CD4-positive, CD25-positive, alpha-beta regulatory T cell (primary cell): ENCODE data around the gene CLEC20A. TPM values are rescaled to one million over a fixed set of nuclear protein-coding genes. Genes with fewer than 3 reads are reported as not detected.
"Not testable (repeated sequence)": the region's sequence is repeated elsewhere in the genome, so short reads cannot be mapped to it uniquely, and the experiment has no call there.

Source experiments
- ATAC-seq, 2 donors: fragments of 150-1000 bp; cut with Tn5 transposase; one replicate each; pipeline ENCODE4 v1.10.0; 2021; ENCODE audit warnings: low read depth in 2 of 2, moderate number of reproducible peaks in 2 of 2, moderate library complexity in 1 of 2
- DNase-seq, 3 donors: peaks; one replicate each; pipeline versions ENCODE4 v3.0.0 to v3.0.0-alpha.2; 2012 to 2022; ENCODE audit warnings: mixed read lengths in 1 of 3
- H3K27ac ChIP-seq: one replicate; pipeline ENCODE4 v1.7.0; 2013; ENCODE audit warnings: mild to moderate bottlenecking, low read length; ENCODE audit not compliant: insufficient read depth, poor library complexity, severe bottlenecking
- H3K27me3 ChIP-seq: one replicate; pipeline ENCODE4 v1.7.0; 2013; ENCODE audit warnings: low read length; ENCODE audit not compliant: control insufficient read depth, insufficient read depth
- H3K36me3 ChIP-seq: one replicate; pipeline ENCODE4 v1.7.0; 2013; ENCODE audit warnings: mild to moderate bottlenecking, low read length, moderate library complexity; ENCODE audit not compliant: control insufficient read depth, insufficient read depth
- H3K4me1 ChIP-seq: 2 replicates; pipeline ENCODE4 v1.7.0; 2013; ENCODE audit warnings: mild to moderate bottlenecking, low read length; ENCODE audit not compliant: insufficient read depth, control insufficient read depth, poor library complexity, severe bottlenecking
- H3K4me3 ChIP-seq: one replicate; pipeline ENCODE4 v1.7.0; 2013; ENCODE audit warnings: low read depth, mild to moderate bottlenecking, low read length, moderate library complexity
- H3K9me3 ChIP-seq, 2 experiments: 1 replicate in 1 of 2; 2 replicates in 1 of 2; pipeline ENCODE4 v1.7.0; 2013; ENCODE audit warnings: low read length in 2 of 2, mild to moderate bottlenecking in 1 of 2, moderate library complexity in 1 of 2; ENCODE audit not compliant: control insufficient read depth in 2 of 2
- H3K27ac Mint-ChIP-seq, 3 donors: one replicate each; pipeline ENCODE4 v1.8.0; 2020 to 2022; ENCODE audit warnings: mild to moderate bottlenecking in 3 of 3, mixed read lengths in 3 of 3, moderate library complexity in 2 of 3
- H3K27me3 Mint-ChIP-seq: one replicate; pipeline ENCODE4 v1.8.0; 2022; ENCODE audit warnings: mild to moderate bottlenecking, mixed read lengths
- H3K36me3 Mint-ChIP-seq: one replicate; pipeline ENCODE4 v1.8.0; 2020; ENCODE audit warnings: mixed read lengths
- H3K4me1 Mint-ChIP-seq, 4 donors: one replicate each; pipeline ENCODE4 v1.8.0; 2020 to 2022; ENCODE audit warnings: mixed read lengths in 4 of 4, mild to moderate bottlenecking in 1 of 4
- H3K4me3 Mint-ChIP-seq, 4 donors: one replicate each; pipeline ENCODE4 v1.8.0; 2020 to 2022; ENCODE audit warnings: mild to moderate bottlenecking in 4 of 4, mixed read lengths in 4 of 4, moderate library complexity in 3 of 4
- H3K9me3 Mint-ChIP-seq, 7 donors: one replicate each; pipeline ENCODE4 v1.8.0; 2020 to 2022; ENCODE audit warnings: mixed read lengths in 7 of 7, mild to moderate bottlenecking in 3 of 7, moderate library complexity in 2 of 7
- polyA plus RNA-seq, 4 donors: library from polyadenylated mRNA; unstranded; fragments of 300-500 nt; fragmentation: Illumina TruSeq; gene quantifications; one replicate each; pipeline ENCODE4 v1.2.3, GENCODE V29; 2021
- total RNA-seq: library from RNA; stranded (reverse); gene quantifications from one replicate; pipeline ENCODE4 v1.2.3, GENCODE V29; 2022

CLEC20A gene
- total and polyA plus RNA-seq, 5 donors from 2014 or later, result 0.53 TPM; not detected in 4

- H3K4me1 Mint-ChIP-seq, result no peaks in the 10 kb centered on the region
- H3K36me3 ChIP-seq, result no peaks in the 10 kb centered on the region
- H3K9me3 Mint-ChIP-seq, result peaks cover 0 to 1% (median 0%) of the 10 kb centered on the region in 7 donors
- no peaks in the 10 kb centered on the region for H3K4me1 ChIP-seq
- no peaks in the 10 kb centered on the region for H3K27me3 Mint-ChIP-seq
- no peaks in the 10 kb centered on the region for H3K9me3 ChIP-seq
- no peak within 1 kb of the TSS for H3K4me3 Mint-ChIP-seq
- H3K27ac Mint-ChIP-seq, result no peak within 1 kb of the TSS
- DNase-seq, result no peak
- ATAC-seq, result no peak
- H3K36me3 Mint-ChIP-seq, result no peaks in the 10 kb centered on the region
- H3K4me3 ChIP-seq, result no peak within 1 kb of the TSS
- H3K27ac ChIP-seq, result no peak within 1 kb of the TSS
- H3K27me3 ChIP-seq, result no peaks in the 10 kb centered on the region
Measured at GRCh38 chr1:178512566-178513277, 16.0 kb upstream of the CLEC20A start, which contains the start of gene TEX35. Gene TEX35, plus strand, starts transcription at chr1:178513109. Its CDS starts 80 bp downstream, at chr1:178513189.

- H3K4me3 Mint-ChIP-seq, result no peak overlapping the region
- no peaks in the 10 kb centered on the region for H3K36me3 Mint-ChIP-seq
- Histone ChIP-seq H3K4me3 (no peak overlapping the region), H3K27ac (no peak overlapping the region), H3K36me3 (no peaks in the 10 kb centered on the region), H3K9me3 (no peaks in the 10 kb centered on the region), H3K4me1 (no peaks in the 10 kb centered on the region), H3K27me3 (no peaks in the 10 kb centered on the region)
- ATAC-seq, result no peak
- no peak for DNase-seq
- H3K4me1 Mint-ChIP-seq, result no peaks in the 10 kb centered on the region
- H3K27ac Mint-ChIP-seq, result no peak overlapping the region
- H3K9me3 Mint-ChIP-seq, result peaks cover 0 to 1% (median 0%) of the 10 kb centered on the region in 7 donors
- H3K27me3 Mint-ChIP-seq, result no peaks in the 10 kb centered on the region
Measured at GRCh38 chr1:178510155-178510554, 13.4 kb upstream of the CLEC20A start.

GRCh38 chr1:178509414-178510007 is 12.7 kb upstream of the CLEC20A start:
- Mint-ChIP-seq H3K4me3 (no peak overlapping the region), H3K27ac (no peak overlapping the region), H3K9me3 (peaks cover 0 to 1% (median 0%) of the 10 kb centered on the region in 7 donors), H3K4me1 (no peaks in the 10 kb centered on the region), H3K27me3 (no peaks in the 10 kb centered on the region), H3K36me3 (no peaks in the 10 kb centered on the region)
- Histone ChIP-seq H3K4me1 (no peaks in the 10 kb centered on the region), H3K4me3 (no peak overlapping the region), H3K36me3 (no peaks in the 10 kb centered on the region), H3K27ac (no peak overlapping the region), H3K27me3 (no peaks in the 10 kb centered on the region), H3K9me3 (no peaks in the 10 kb centered on the region)
- DNase-seq (no peak), ATAC-seq (no peak)

GRCh38 chr1:178506669-178507068 is 9.9 kb upstream of the CLEC20A start:
- Mint-ChIP-seq H3K4me3 (no peak overlapping the region), H3K9me3 (no peaks in the 10 kb centered on the region), H3K27me3 (no peaks in the 10 kb centered on the region), H3K4me1 (no peaks in the 10 kb centered on the region), H3K36me3 (no peaks in the 10 kb centered on the region), H3K27ac (no peak overlapping the region)
- Histone ChIP-seq H3K4me3 (no peak overlapping the region), H3K9me3 (no peaks in the 10 kb centered on the region), H3K4me1 (no peaks in the 10 kb centered on the region), H3K27me3 (no peaks in the 10 kb centered on the region), H3K36me3 (no peaks in the 10 kb centered on the region), H3K27ac (no peak overlapping the region)
- ATAC-seq (no peak), DNase-seq (no peak)

GRCh38 chr1:178506177-178506576 is 9.4 kb upstream of the CLEC20A start:
- Histone ChIP-seq H3K36me3 (no peaks in the 10 kb centered on the region), H3K27ac (no peak overlapping the region), H3K9me3 (no peaks in the 10 kb centered on the region), H3K4me3 (no peak overlapping the region), H3K27me3 (no peaks in the 10 kb centered on the region), H3K4me1 (no peaks in the 10 kb centered on the region)
- H3K27me3 Mint-ChIP-seq, result no peaks in the 10 kb centered on the region
- no peaks in the 10 kb centered on the region for H3K36me3 Mint-ChIP-seq
- H3K4me1 Mint-ChIP-seq, result no peaks in the 10 kb centered on the region
- H3K27ac Mint-ChIP-seq, result no peak overlapping the region
- H3K9me3 Mint-ChIP-seq, result no peaks in the 10 kb centered on the region
- DNase-seq (no peak), ATAC-seq (no peak)
- H3K4me3 Mint-ChIP-seq, result no peak overlapping the region

DNA sequence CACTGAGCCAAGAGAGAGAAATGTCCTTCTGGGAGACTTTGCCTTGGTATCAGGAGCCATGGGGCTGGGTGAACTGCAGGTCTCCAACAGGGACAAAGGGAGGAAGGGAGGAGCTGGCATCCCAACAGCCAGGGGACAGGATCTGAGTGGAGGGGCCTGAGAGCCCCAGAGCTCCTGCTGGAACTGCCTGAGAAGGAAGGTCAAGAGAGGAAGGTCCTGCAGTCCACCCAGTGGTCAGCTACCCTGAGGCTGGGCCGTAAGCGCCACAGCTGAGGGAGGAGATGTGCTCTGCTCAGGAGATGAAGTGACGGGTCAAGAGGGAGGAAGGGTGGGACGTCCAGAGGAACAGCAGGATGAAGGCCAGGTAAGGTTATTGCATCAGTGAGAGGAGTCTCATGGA is 7.5 kb upstream of the CLEC20A start:
- ATAC-seq (no peak), DNase-seq (no peak)
- H3K27me3 Mint-ChIP-seq, result no peaks in the 10 kb centered on the region
- Histone ChIP-seq H3K9me3 (no peaks in the 10 kb centered on the region), H3K36me3 (no peaks in the 10 kb centered on the region), H3K27me3 (no peaks in the 10 kb centered on the region), H3K4me3 (no peak overlapping the region), H3K4me1 (no peaks in the 10 kb centered on the region), H3K27ac (no peak overlapping the region)
- H3K36me3 Mint-ChIP-seq, result no peaks in the 10 kb centered on the region
- H3K9me3 Mint-ChIP-seq, result no peaks in the 10 kb centered on the region
- no peaks in the 10 kb centered on the region for H3K4me1 Mint-ChIP-seq
- no peak overlapping the region for H3K27ac Mint-ChIP-seq
- H3K4me3 Mint-ChIP-seq, result no peak overlapping the region

- H3K27ac ChIP-seq, result no peak overlapping the region
- H3K4me3 ChIP-seq, result no peak overlapping the region
- no peaks in the 10 kb centered on the region for H3K4me1 ChIP-seq
- DNase-seq (no peak), ATAC-seq (no peak)
- H3K27me3 Mint-ChIP-seq, result no peaks in the 10 kb centered on the region
- H3K9me3 Mint-ChIP-seq, result no peaks in the 10 kb centered on the region
- no peaks in the 10 kb centered on the region for H3K36me3 Mint-ChIP-seq
- no peaks in the 10 kb centered on the region for H3K4me1 Mint-ChIP-seq
- no peak overlapping the region for H3K4me3 Mint-ChIP-seq
- H3K36me3 ChIP-seq, result no peaks in the 10 kb centered on the region
- no peak overlapping the region for H3K27ac Mint-ChIP-seq
- no peaks in the 10 kb centered on the region for H3K27me3 ChIP-seq
- H3K9me3 ChIP-seq, result no peaks in the 10 kb centered on the region
Measured at GRCh38 chr1:178503849-178504248, 7.1 kb upstream of the CLEC20A start.

- H3K27ac Mint-ChIP-seq, H3K27me3 Mint-ChIP-seq, H3K4me1 ChIP-seq, H3K9me3 Mint-ChIP-seq, H3K4me3 Mint-ChIP-seq, H3K4me1 Mint-ChIP-seq, DNase-seq, ATAC-seq, H3K9me3 ChIP-seq, H3K4me3 ChIP-seq, H3K27ac ChIP-seq, H3K27me3 ChIP-seq, H3K36me3 ChIP-seq, H3K36me3 Mint-ChIP-seq: not testable (repeated sequence)
Measured at GRCh38 chr1:178503316-178503715, 6.6 kb upstream of the CLEC20A start.
